Ascending aorta (tissue), 2 donors: Measurements from ENCODE around the gene VPS16. TPM values are rescaled to one million over a fixed set of nuclear protein-coding genes. Genes with fewer than 3 reads are reported as not detected.

Source experiments
- DNase-seq, 2 donors: peaks; one replicate each; pipeline ENCODE4 v3.0.0-alpha.2; 2019; ENCODE audit warnings: low spot score in 2 of 2
- H3K27ac ChIP-seq, 2 donors: fragments of 200-600 bp; sonication (generic); one replicate each; pipeline ENCODE4 v1.5.1; 2016 to 2017; ENCODE audit warnings: mild to moderate bottlenecking in 1 of 2
- H3K27me3 ChIP-seq: fragments of 200-600 bp; sonication (generic); one replicate; pipeline ENCODE4 v1.5.1; 2017
- H3K36me3 ChIP-seq, 2 donors: fragments of 200-600 bp; sonication (generic); one replicate each; pipeline ENCODE4 v1.5.1; 2016
- H3K4me1 ChIP-seq, 2 donors: fragments of 200-600 bp; sonication (generic); one replicate each; pipeline ENCODE4 v1.5.1; 2016 to 2017; ENCODE audit warnings: mild to moderate bottlenecking in 1 of 2
- H3K4me3 ChIP-seq, 2 donors: fragments of 200-600 bp; sonication (generic); one replicate each; pipeline ENCODE4 v1.5.1; 2016 to 2017; ENCODE audit warnings: mild to moderate bottlenecking in 1 of 2
- H3K9me3 ChIP-seq, 2 donors: fragments of 200-600 bp; sonication (generic); one replicate each; pipeline ENCODE4 v1.5.1; 2016
- intact Hi-C: fragments of 100-400 bp; cut with DNase I; formaldehyde crosslinking; loops from one replicate; pipeline ENCODE4 v1.15.1; 2023
- total RNA-seq: library from RNA; depleted of rRNA; stranded (reverse); fragments of >200 nt; gene quantifications from one replicate; pipeline ENCODE4 v1.1.0, GENCODE V29; 2016
- TF ChIP-seq, protein P1 (sequence below), 3 experiments: fragments of 200-600 bp in 2 of 3; fragments of 450-650 bp in 1 of 3; sonication (generic) in 2 of 3; IDR thresholded peaks; one replicate each; pipeline ENCODE4 v1.5.1; 2016 to 2019; ENCODE audit warnings: antibody characterized with exemption in 3 of 3, mild to moderate bottlenecking in 1 of 3, moderate library complexity in 1 of 3

VPS16 gene
- total RNA-seq, 1 donor from 2014 or later, result 61.1 TPM

GRCh38 chr20:2799688-2800520, 40.6 kb upstream of the VPS16 start:
- Histone ChIP-seq H3K36me3 (no peaks in the 10 kb centered on the region), H3K4me1 (no peaks in the 10 kb centered on the region), H3K9me3 (no peaks in the 10 kb centered on the region), H3K4me3 (peak overlapping the region; percentile 32 to 53), H3K27me3 (peaks cover 4% of the 10 kb centered on the region), H3K27ac (no peak overlapping the region)
- no peak for DNase-seq
- intact Hi-C loops, result no loop called here
- TF ChIP-seq, protein P1, sequence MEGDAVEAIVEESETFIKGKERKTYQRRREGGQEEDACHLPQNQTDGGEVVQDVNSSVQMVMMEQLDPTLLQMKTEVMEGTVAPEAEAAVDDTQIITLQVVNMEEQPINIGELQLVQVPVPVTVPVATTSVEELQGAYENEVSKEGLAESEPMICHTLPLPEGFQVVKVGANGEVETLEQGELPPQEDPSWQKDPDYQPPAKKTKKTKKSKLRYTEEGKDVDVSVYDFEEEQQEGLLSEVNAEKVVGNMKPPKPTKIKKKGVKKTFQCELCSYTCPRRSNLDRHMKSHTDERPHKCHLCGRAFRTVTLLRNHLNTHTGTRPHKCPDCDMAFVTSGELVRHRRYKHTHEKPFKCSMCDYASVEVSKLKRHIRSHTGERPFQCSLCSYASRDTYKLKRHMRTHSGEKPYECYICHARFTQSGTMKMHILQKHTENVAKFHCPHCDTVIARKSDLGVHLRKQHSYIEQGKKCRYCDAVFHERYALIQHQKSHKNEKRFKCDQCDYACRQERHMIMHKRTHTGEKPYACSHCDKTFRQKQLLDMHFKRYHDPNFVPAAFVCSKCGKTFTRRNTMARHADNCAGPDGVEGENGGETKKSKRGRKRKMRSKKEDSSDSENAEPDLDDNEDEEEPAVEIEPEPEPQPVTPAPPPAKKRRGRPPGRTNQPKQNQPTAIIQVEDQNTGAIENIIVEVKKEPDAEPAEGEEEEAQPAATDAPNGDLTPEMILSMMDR (IDR thresholded peaks at IDR 0.05), result no peak

DNA sequence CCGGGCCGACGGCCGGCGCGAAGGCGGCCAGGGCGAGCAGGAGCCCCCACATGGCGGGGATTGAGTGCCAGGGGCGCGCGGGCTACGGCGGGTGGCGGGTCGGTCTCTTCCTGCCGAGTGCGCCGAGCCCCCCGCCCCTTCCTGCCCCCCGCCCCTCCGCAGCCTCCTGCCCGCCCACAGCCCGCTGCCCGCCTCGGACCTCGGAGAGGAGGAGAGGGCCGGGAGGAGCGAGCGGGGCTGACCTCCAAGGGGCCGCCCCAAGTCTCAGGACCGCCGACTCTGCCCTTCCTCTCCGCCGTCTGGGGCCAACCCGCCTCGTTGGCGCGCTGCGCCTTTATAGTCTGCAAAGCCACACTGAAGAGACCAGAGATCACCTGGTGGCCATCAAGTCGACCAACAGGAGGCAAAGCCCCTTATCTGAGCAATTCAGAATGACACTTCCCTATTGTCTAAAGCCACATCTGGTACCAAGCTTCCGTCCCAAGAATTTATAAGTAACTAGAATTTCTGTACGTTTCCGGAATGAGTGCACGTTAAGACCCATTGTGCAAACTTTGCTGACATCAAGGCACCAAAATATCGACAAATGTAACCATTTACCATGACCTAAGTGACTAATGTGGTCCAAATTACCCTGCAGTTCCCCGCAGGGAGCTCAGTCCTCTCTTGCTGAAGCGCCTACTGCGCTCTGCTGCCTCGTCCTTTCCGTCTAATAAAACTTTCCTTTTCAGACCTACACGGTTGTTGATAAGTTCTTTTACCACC, 39.8 kb upstream of the VPS16 start, which contains the start of gene CPXM1:
CPXM1 (minus strand) TSS at position 107 of the 765 bp plus-strand sequence; CDS start at position 52, 55 bp downstream.
- no peak within 1 kb of the TSS for H3K27ac ChIP-seq
- H3K4me3 ChIP-seq, result peak within 1 kb of the TSS; percentile 32 to 53
- no peaks in the 10 kb centered on the region for H3K4me1 ChIP-seq
- DNase-seq, result no peak
- no peaks in the 10 kb centered on the region for H3K36me3 ChIP-seq
- TF ChIP-seq, protein P1 (IDR thresholded peaks at IDR 0.05), result no peak
- no peaks in the 10 kb centered on the region for H3K9me3 ChIP-seq
- H3K27me3 ChIP-seq, result peaks cover 10% of the 10 kb centered on the region
- intact Hi-C loops, result no loop called here

- TF ChIP-seq, protein P1 (IDR thresholded peaks at IDR 0.05), result no peak
- Histone ChIP-seq H3K4me1 (no peaks in the 10 kb centered on the region), H3K9me3 (no peaks in the 10 kb centered on the region), H3K36me3 (no peaks in the 10 kb centered on the region), H3K4me3 (no peak overlapping the region), H3K27ac (no peak overlapping the region), H3K27me3 (peaks cover 10% of the 10 kb centered on the region)
- DNase-seq, result no peak
- intact Hi-C loops, result no loop called here
Observed at GRCh38 chr20:2801286-2801728, 39.2 kb upstream of the VPS16 start.

- TF ChIP-seq, protein P1 (IDR thresholded peaks at IDR 0.05), result no peak
- DNase-seq, result peak in 1 of 2 donors; percentile 7
- no peak overlapping the region for H3K4me3 ChIP-seq
- H3K9me3 ChIP-seq, result no peaks in the 10 kb centered on the region
- no peaks in the 10 kb centered on the region for H3K36me3 ChIP-seq
- no peak overlapping the region for H3K27ac ChIP-seq
- peaks cover 10% of the 10 kb centered on the region for H3K27me3 ChIP-seq
- no peaks in the 10 kb centered on the region for H3K4me1 ChIP-seq
- intact Hi-C loops, result no loop called here
Observed at GRCh38 chr20:2804041-2804828, 36.3 kb upstream of the VPS16 start.
